ENCODE results near the gene FDCSP. TPM values are rescaled to one million over a fixed set of nuclear protein-coding genes. Genes with fewer than 3 reads are reported as not detected.

Gene FDCSP
- total RNA-seq, 4 donors from 2014 or later = 5.7 TPM; not detected in 3

- DNase-seq = no peak
- intact Hi-C loops (cut with DNase I) = no loop called here
- 6 to 9% methylated on average over 1 of the region's 1 CpG for WGBS, 2 donors
- no peaks in the 10 kb centered on the region for H3K36me3 ChIP-seq
- H3K27ac ChIP-seq = no peak overlapping the region
- H3K27me3 ChIP-seq = no peaks in the 10 kb centered on the region
- no peak for TF ChIP-seq POLR2A (IDR thresholded peaks at IDR 0.05)
- no peak for TF ChIP-seq CTCF (IDR thresholded peaks at IDR 0.05)
- no peak overlapping the region for H3K4me3 ChIP-seq
- H3K9me3 ChIP-seq = no peaks in the 10 kb centered on the region
- H3K4me1 ChIP-seq = no peaks in the 10 kb centered on the region
Measured at GRCh38 chr4:70269674-70270073, 43.8 kb downstream of the FDCSP start.

- Histone ChIP-seq H3K36me3 (no peaks in the 10 kb centered on the region), H3K4me3 (no peak overlapping the region), H3K27me3 (no peaks in the 10 kb centered on the region), H3K4me1 (no peaks in the 10 kb centered on the region), H3K9me3 (no peaks in the 10 kb centered on the region), H3K27ac (no peak overlapping the region)
- WGBS, 2 donors = 84 to 95% methylated on average over 2 of the region's 2 CpGs
- intact Hi-C loops (cut with DNase I) = no loop called here
- DNase-seq = no peak
- no peak for TF ChIP-seq CTCF (IDR thresholded peaks at IDR 0.05)
- no peak for TF ChIP-seq POLR2A (IDR thresholded peaks at IDR 0.05)
Measured at GRCh38 chr4:70277121-70277520, 51.2 kb downstream of the FDCSP start.

- TF ChIP-seq POLR2A (IDR thresholded peaks at IDR 0.05) (no peak), CTCF (IDR thresholded peaks at IDR 0.05) (no peak)
- DNase-seq = no peak
- Histone ChIP-seq H3K27ac (no peak overlapping the region), H3K4me3 (no peak overlapping the region), H3K4me1 (no peaks in the 10 kb centered on the region), H3K36me3 (no peaks in the 10 kb centered on the region), H3K27me3 (no peaks in the 10 kb centered on the region), H3K9me3 (no peaks in the 10 kb centered on the region)
- WGBS, 2 donors = 29 to 31% methylated on average over 1 of the region's 1 CpG
- intact Hi-C loops (cut with DNase I) = no loop called here
Measured at GRCh38 chr4:70280567-70280966, 54.6 kb downstream of the FDCSP start.

Other genes with a start within 250 kb of the FDCSP start
- not detected for gene STATH, start 230.2 kb upstream of the FDCSP start, total RNA-seq
- gene HTN3, start 197.7 kb upstream of the FDCSP start, total RNA-seq = not detected
- not detected for gene HTN1, start 175.7 kb upstream of the FDCSP start, total RNA-seq
- not detected for gene PRR27, start 71.9 kb upstream of the FDCSP start, total RNA-seq
- not detected for gene ODAM, start 30.4 kb upstream of the FDCSP start, total RNA-seq
- gene CSN3, start 16.5 kb downstream of the FDCSP start, total RNA-seq = not detected
- gene CABS1, start 108.9 kb downstream of the FDCSP start, total RNA-seq = not detected
- not detected for gene SMR3A, start 134.6 kb downstream of the FDCSP start, total RNA-seq
- gene SMR3B, start 157.0 kb downstream of the FDCSP start, total RNA-seq = not detected
- not detected for gene OPRPN, start 171.8 kb downstream of the FDCSP start, total RNA-seq
- not detected for gene MUC7, start 246.1 kb downstream of the FDCSP start, total RNA-seq